ENCODE data around the gene CPEB1. TPM values are rescaled to one million over a fixed set of nuclear protein-coding genes. Genes with fewer than 3 reads are reported as not detected.

Gene CPEB1
- polyA plus RNA-seq, 2 of the 4 experiments (the other 2 are of a cell fraction) = 2.7 to 7.0 TPM

- TF ChIP-seq HOXB13 (CRISPR knock-in tag; IDR thresholded peaks at IDR 0.05; ENCODE audit: low read depth) (0 out of 2 replicates have a peak, but pooled peaks have one; percentile 37), CHD4 (IDR thresholded peaks at IDR 0.05; ENCODE audit: borderline replicate concordance) (no peak)
- ATAC-seq (no peak), DNase-seq (ENCODE audit: low read depth in 1 of 2, low spot score in 1 of 2) (no peak), FAIRE-seq (no peak)
- Histone ChIP-seq H3K4me2 (peak overlapping the region; percentile 95), H3K27ac (peak overlapping the region; percentile 89 to 94), H3K4me1 (peaks cover 28% of the 10 kb centered on the region), H3K4me3 (peak overlapping the region; percentile 79), H3K9me3 (no peaks in the 10 kb centered on the region)
- POLR2A ChIA-PET = interaction anchor here (1.1 to 2.8 kb wide), 7 partner anchors 8 to 447 kb away, joined by 3 to 52 read pairs (median 17); partner anchors contain the start of genes CPEB1 and RAMAC
- WGBS (ENCODE audit: missing lambda C conversion rate) = 10% methylated on average over 24 of the region's 28 CpGs
- CTCF ChIA-PET = interaction anchor here (1.2 to 8.3 kb wide), 8 partner anchors 9 to 472 kb away, joined by 3 to 108 read pairs (median 9); partner anchors contain the start of genes C15orf40 and WHAMM
Observed at GRCh38 chr15:82538961-82539690, 108.0 kb downstream of the CPEB1 start.

- 86% methylated on average over 4 of the region's 4 CpGs for WGBS (ENCODE audit: missing lambda C conversion rate)
- no peak for DNase-seq (ENCODE audit: low read depth in 1 of 2, low spot score in 1 of 2)
- peak overlapping the region; percentile 95 for H3K4me2 ChIP-seq
- CTCF ChIA-PET = interaction anchor here (1.1 to 8.3 kb wide), 3 partner anchors 8 to 474 kb away, joined by 3 to 108 read pairs (median 6); partner anchors contain the start of gene C15orf40
- H3K27ac ChIP-seq = no peak overlapping the region
- H3K4me3 ChIP-seq = peak overlapping the region; percentile 79; the same call in 2 of the 3 replicates
- POLR2A ChIA-PET = interaction anchor here (1.0 kb wide), 1 partner anchor 213 kb away, joined by 3 read pairs; no protein-coding TSS in a partner anchor
- no peaks in the 10 kb centered on the region for H3K9me3 ChIP-seq
- no peak for ATAC-seq
- FAIRE-seq = no peak
- peaks cover 28% of the 10 kb centered on the region for H3K4me1 ChIP-seq
- TF ChIP-seq HOXA7 (CRISPR knock-in tag; IDR thresholded peaks at IDR 0.05) (0 out of 2 replicates have a peak, but pooled peaks have one; percentile 44), RFX5 (IDR thresholded peaks at IDR 0.05) (no peak), CBX8 (IDR thresholded peaks at IDR 0.05) (no peak), RCOR1 (IDR thresholded peaks at IDR 0.05; ENCODE audit: low read depth, low read length) (no peak), CTCF (IDR thresholded peaks at IDR 0.05) (no peak), HEYL (CRISPR knock-in tag; IDR thresholded peaks at IDR 0.05) (no peak), MAZ (IDR thresholded peaks at IDR 0.05; ENCODE audit: borderline replicate concordance, low read depth, low read length) (no peak)
Observed at GRCh38 chr15:82537351-82537908, 109.7 kb downstream of the CPEB1 start.

- DNase-seq (ENCODE audit: low read depth in 1 of 2, low spot score in 1 of 2) (no peak), ATAC-seq (no peak), FAIRE-seq (no peak)
- Histone ChIP-seq H3K4me2 (peak overlapping the region; percentile 95; the same call in 2 of the 3 replicates), H3K4me3 (0 out of 3 replicates have a peak overlapping the region, but pooled peaks have one; percentile 4), H3K9me3 (no peaks in the 10 kb centered on the region), H3K4me1 (peaks cover 28% of the 10 kb centered on the region), H3K27ac (peak overlapping the region in 1 of 2 experiments; percentile 48; a peak in 3 of 6 replicates)
- CTCF ChIA-PET = interaction anchor here (1.4 to 8.3 kb wide), 4 partner anchors 7 to 1126 kb away, joined by 3 to 108 read pairs (median 9); no protein-coding TSS in a partner anchor
- POLR2A ChIA-PET = interaction anchor here (1.0 kb wide), 2 partner anchors 214 to 464 kb away, joined by 3 read pairs; no protein-coding TSS in a partner anchor
- WGBS (ENCODE audit: missing lambda C conversion rate) = 84% methylated on average over 11 of the region's 11 CpGs
- TF ChIP-seq RCOR1 (IDR thresholded peaks at IDR 0.05; ENCODE audit: low read depth, low read length) (no peak), FOSL2 (IDR thresholded peaks at IDR 0.05) (no peak), FOSL2 (CRISPR knock-in tag; IDR thresholded peaks at IDR 0.05) (no peak), ZC3H11A (IDR thresholded peaks at IDR 0.05) (no peak), ESRRA (IDR thresholded peaks at IDR 0.05; ENCODE audit: borderline replicate concordance, low read length) (no peak), FOXS1 (CRISPR knock-in tag; IDR thresholded peaks at IDR 0.05) (no peak), POLR2AphosphoS2 (conservative IDR thresholded peaks at IDR 0.05; ENCODE audit: low read length) (peak; percentile 55; the same call in 1 of the 2 replicates), JUN (IDR thresholded peaks at IDR 0.05) (peak in 1 of 2 experiments; percentile 32; a peak in 1 of 5 replicates), EHMT2 (IDR thresholded peaks at IDR 0.05; ENCODE audit: low read depth) (no peak), RNF2 (IDR thresholded peaks at IDR 0.05; ENCODE audit: borderline replicate concordance, low read depth) (no peak), HMGXB4 (CRISPR knock-in tag; IDR thresholded peaks at IDR 0.05; ENCODE audit: borderline replicate concordance) (no peak), RAD21 (conservative IDR thresholded peaks at IDR 0.05 in 1 of 2, IDR thresholded peaks at IDR 0.05 in 1 of 2) (no peak), MAX (IDR thresholded peaks at IDR 0.05) (no peak), BCL3 (IDR thresholded peaks at IDR 0.05) (no peak), HOXA7 (CRISPR knock-in tag; IDR thresholded peaks at IDR 0.05) (no peak), TFCP2L1 (CRISPR knock-in tag; IDR thresholded peaks at IDR 0.05) (peak; percentile 21)
Observed at GRCh38 chr15:82536409-82537350, 110.5 kb downstream of the CPEB1 start.

All from A549 (cell line).